Mesenchymal stem cell (in vitro differentiated cells and primary cell): ENCODE measurements around the gene AP4E1. TPM values are rescaled to one million over a fixed set of nuclear protein-coding genes. Genes with fewer than 3 reads are reported as not detected.

ENCODE experiments used
- DNase-seq: peaks from one replicate; pipeline ENCODE4 v3.0.0-alpha.2; 2013
- H2AFZ ChIP-seq: one replicate; pipeline ENCODE4 v1.6.1; 2013; ENCODE audit warnings: low read depth, mild to moderate bottlenecking, control low read depth, inconsistent platforms, low read length, moderate library complexity
- H2AK5ac ChIP-seq: 2 replicates; pipeline ENCODE4 v1.6.1; 2013; ENCODE audit warnings: low read length, moderate library complexity, mild to moderate bottlenecking, inconsistent platforms; ENCODE audit not compliant: severe bottlenecking
- H2BK120ac ChIP-seq: one replicate; pipeline ENCODE4 v1.6.1; 2013; ENCODE audit warnings: low read depth, mild to moderate bottlenecking, inconsistent platforms, low read length, moderate library complexity
- H2BK12ac ChIP-seq, 2 experiments: one replicate each; pipeline ENCODE4 v1.6.1; 2013; ENCODE audit warnings: inconsistent platforms in 2 of 2, low read length in 2 of 2, mild to moderate bottlenecking in 2 of 2, moderate library complexity in 2 of 2, control low read depth in 1 of 2
- H2BK15ac ChIP-seq: one replicate; pipeline ENCODE4 v1.6.1; 2013; ENCODE audit warnings: mild to moderate bottlenecking, low read depth, inconsistent platforms; ENCODE audit not compliant: poor library complexity, severe bottlenecking
- H2BK5ac ChIP-seq: 2 replicates; pipeline ENCODE4 v1.6.1; 2013; ENCODE audit warnings: low read depth, mild to moderate bottlenecking, low read length, control low read depth, inconsistent platforms; ENCODE audit not compliant: poor library complexity, severe bottlenecking
- H3K14ac ChIP-seq, 2 experiments: one replicate each; pipeline ENCODE4 v1.6.1; 2013; ENCODE audit warnings: inconsistent platforms in 2 of 2, low read length in 2 of 2, control low read depth in 1 of 2, mild to moderate bottlenecking in 1 of 2, moderate library complexity in 1 of 2
- H3K18ac ChIP-seq, 2 experiments: one replicate each; pipeline ENCODE4 v1.6.1; 2013; ENCODE audit warnings: inconsistent platforms in 2 of 2, low read length in 2 of 2, control low read depth in 1 of 2, low read depth in 1 of 2, mild to moderate bottlenecking in 1 of 2
- H3K23ac ChIP-seq, 2 experiments: one replicate each; pipeline ENCODE4 v1.6.1; 2013; ENCODE audit warnings: inconsistent platforms in 2 of 2, low read length in 2 of 2, mild to moderate bottlenecking in 2 of 2, moderate library complexity in 2 of 2, control low read depth in 1 of 2
- H3K27ac ChIP-seq: 2 replicates; pipeline ENCODE4 v1.5.1; 2013; ENCODE audit warnings: mild to moderate bottlenecking, moderate library complexity, low read length, control low read depth, inconsistent platforms; ENCODE audit not compliant: poor library complexity, severe bottlenecking
- H3K27me3 ChIP-seq, 2 experiments: 2 replicates each; pipeline versions ENCODE4 v1.6.1 to v1.7.0; 2013; ENCODE audit warnings: low read length in 2 of 2, mild to moderate bottlenecking in 2 of 2, moderate library complexity in 2 of 2, control low read depth in 1 of 2, inconsistent platforms in 1 of 2; ENCODE audit not compliant: control insufficient read depth in 1 of 2, insufficient read depth in 1 of 2
- H3K36me3 ChIP-seq, 2 experiments: 2 replicates each; pipeline versions ENCODE4 v1.6.1 to v1.7.0; 2013; ENCODE audit warnings: low read length in 2 of 2, control low read depth in 1 of 2, inconsistent platforms in 1 of 2, low read depth in 1 of 2, mild to moderate bottlenecking in 1 of 2; ENCODE audit not compliant: insufficient read depth in 2 of 2, control insufficient read depth in 1 of 2
- H3K4ac ChIP-seq, 2 experiments: one replicate each; pipeline ENCODE4 v1.6.1; 2013; ENCODE audit warnings: inconsistent platforms in 2 of 2, low read length in 2 of 2, mild to moderate bottlenecking in 2 of 2, moderate library complexity in 2 of 2, control low read depth in 1 of 2, low read depth in 1 of 2
- H3K4me1 ChIP-seq: 2 replicates; pipeline ENCODE4 v1.6.1; 2013; ENCODE audit warnings: low read depth, low read length, control low read depth; ENCODE audit not compliant: control insufficient read depth, insufficient read depth
- H3K4me2 ChIP-seq: 2 replicates; pipeline ENCODE4 v1.6.1; 2013; ENCODE audit warnings: low read length, mild to moderate bottlenecking, inconsistent platforms; ENCODE audit not compliant: poor library complexity, severe bottlenecking
- H3K4me3 ChIP-seq, 2 experiments: 2 replicates each; pipeline versions ENCODE4 v1.5.1 to v1.7.0; 2013; ENCODE audit warnings: low read length in 2 of 2, mild to moderate bottlenecking in 2 of 2, control low read depth in 1 of 2, low read depth in 1 of 2; ENCODE audit not compliant: insufficient read depth in 1 of 2
- H3K79me1 ChIP-seq: replicated peaks from 2 replicates; pipeline ENCODE4 v1.6.1; 2013; ENCODE audit warnings: mild to moderate bottlenecking, control low read depth, low read length, inconsistent platforms; ENCODE audit not compliant: poor library complexity, severe bottlenecking
- H3K9ac ChIP-seq: 2 replicates; pipeline ENCODE4 v1.7.0; 2013; ENCODE audit warnings: mild to moderate bottlenecking, low read length, moderate library complexity
- H3K9me3 ChIP-seq: 2 replicates; pipeline ENCODE4 v1.7.0; 2013; ENCODE audit warnings: mild to moderate bottlenecking, low read length; ENCODE audit not compliant: control insufficient read depth
- H4K8ac ChIP-seq: one replicate; pipeline ENCODE4 v1.6.1; 2013; ENCODE audit warnings: inconsistent platforms, mild to moderate bottlenecking, low read length, moderate library complexity
- H4K91ac ChIP-seq: one replicate; pipeline ENCODE4 v1.6.1; 2013; ENCODE audit warnings: mild to moderate bottlenecking, low read length, inconsistent platforms
- WGBS: methylation state at CpG from one replicate; pipeline ENCODE4 v1.1.7; 2013; ENCODE audit warnings: mixed read lengths; 5-methylcytosine and 5-hydroxymethylcytosine counted together
- polyA plus RNA-seq, 2 experiments: library from polyadenylated mRNA; stranded (reverse); fragments of 200-250 nt; gene quantifications; one replicate each; pipeline ENCODE4 v1.2.3, GENCODE V29; 2013

Gene AP4E1
- 3.7 TPM for polyA plus RNA-seq (2013, experiment 1 of 2)
- 3.9 TPM for polyA plus RNA-seq (2013, experiment 2 of 2)

DNA sequence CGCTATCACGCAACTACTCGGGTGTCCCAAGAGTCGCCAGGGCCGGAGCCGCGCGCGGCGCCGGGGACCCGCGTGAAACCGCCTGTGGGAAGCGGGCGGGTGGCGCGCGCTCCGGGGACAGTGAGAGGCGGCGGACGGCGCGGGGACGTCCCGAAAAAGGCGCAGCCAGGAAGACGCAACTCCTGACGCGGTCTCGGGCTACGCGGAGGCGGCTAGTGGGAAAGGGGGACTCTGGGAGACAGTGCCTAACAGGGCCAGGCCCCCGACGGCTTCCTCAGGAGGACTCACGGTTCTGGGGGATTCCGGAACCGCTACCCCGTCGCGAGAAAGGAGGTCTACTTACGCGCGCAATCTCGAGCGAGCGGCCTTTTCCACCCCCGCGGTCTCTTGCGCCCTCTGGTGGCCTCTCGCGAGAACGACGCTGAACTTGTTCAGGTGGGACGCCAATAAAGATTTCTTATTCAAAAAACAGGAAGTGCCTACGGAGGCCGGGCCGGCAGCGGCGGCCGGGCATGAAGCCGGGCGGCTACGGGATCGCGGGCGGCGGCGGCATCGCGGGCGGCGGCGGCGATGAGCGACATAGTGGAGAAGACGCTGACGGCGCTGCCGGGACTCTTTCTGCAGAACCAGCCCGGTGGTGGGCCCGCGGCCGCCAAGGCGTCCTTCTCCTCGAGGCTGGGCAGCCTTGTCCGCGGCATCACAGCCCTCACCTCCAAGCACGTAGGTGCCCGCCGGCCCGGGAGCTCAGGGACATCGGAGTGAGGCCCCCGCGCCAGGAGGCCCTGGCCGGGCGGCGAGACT lies at the start of gene AP4E1:
TSS of gene AP4E1 (plus strand) at position 475 of the 801 bp plus-strand sequence. CDS start at position 571, 96 bp downstream.
- peak within 1 kb of the TSS; percentile 87 for H2BK5ac ChIP-seq
- H3K79me1 ChIP-seq = peaks cover 11% of the 10 kb centered on the region
- peak within 1 kb of the TSS in 1 of 2 experiments; percentile 86 for H2BK12ac ChIP-seq
- H3K4me2 ChIP-seq = peak within 1 kb of the TSS; percentile 98
- no peaks in the 10 kb centered on the region for H3K9me3 ChIP-seq
- H3K14ac ChIP-seq = peak within 1 kb of the TSS in 1 of 2 experiments; percentile 94
- H3K23ac ChIP-seq = peak within 1 kb of the TSS in 1 of 2 experiments; percentile 78
- WGBS = under 1% methylated on average over 91 of the region's 100 CpGs
- DNase-seq = peak; percentile 93
- peak within 1 kb of the TSS; percentile 79 for H2BK120ac ChIP-seq
- H3K4me1 ChIP-seq = peaks cover 10% of the 10 kb centered on the region
- H3K4me3 ChIP-seq = peak within 1 kb of the TSS; percentile 96 to 97
- peak within 1 kb of the TSS; percentile 58 for H3K27ac ChIP-seq
- peak within 1 kb of the TSS; percentile 78 to 91 for H3K4ac ChIP-seq
- H2AFZ ChIP-seq = peak within 1 kb of the TSS; percentile 99
- no peaks in the 10 kb centered on the region for H3K27me3 ChIP-seq
- H4K91ac ChIP-seq = peak within 1 kb of the TSS; percentile 86
- peak within 1 kb of the TSS; percentile 93 for H4K8ac ChIP-seq
- H3K36me3 ChIP-seq = peaks cover 0 to 15% of the 10 kb centered on the region in 2 experiments
- H3K18ac ChIP-seq = peak within 1 kb of the TSS; percentile 91 to 94
- H3K9ac ChIP-seq = peak within 1 kb of the TSS; percentile 98
- H2AK5ac ChIP-seq = no peak within 1 kb of the TSS
- peak within 1 kb of the TSS; percentile 73 for H2BK15ac ChIP-seq

DNA sequence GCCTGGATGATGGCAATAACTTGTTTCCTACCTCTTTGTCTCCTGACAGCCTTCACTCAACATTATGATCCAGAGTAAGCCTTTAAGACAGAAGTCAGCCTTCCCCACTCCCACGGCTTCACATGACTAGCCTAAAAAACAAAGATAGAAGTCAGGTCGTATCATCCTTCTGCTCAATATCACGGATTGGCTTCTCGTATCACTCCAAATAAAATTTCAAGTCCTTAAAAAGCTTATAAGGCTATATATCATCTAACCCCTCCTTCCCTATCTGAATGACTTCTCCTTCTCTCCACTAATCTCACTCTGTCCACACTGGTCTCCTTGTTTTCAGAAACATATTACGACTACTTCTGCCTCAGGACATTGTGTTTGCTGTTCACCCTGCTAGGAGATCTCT lies 47.7 kb upstream of the AP4E1 start:
- Histone ChIP-seq H4K8ac (no peak overlapping the region), H4K91ac (no peak overlapping the region), H2AK5ac (no peak overlapping the region), H2BK12ac (no peak overlapping the region), H3K27me3 (no peaks in the 10 kb centered on the region), H3K4ac (no peak overlapping the region), H3K4me2 (no peak overlapping the region), H3K36me3 (no peaks in the 10 kb centered on the region), H2BK15ac (no peak overlapping the region), H3K9ac (no peak overlapping the region), H3K23ac (no peak overlapping the region), H3K27ac (no peak overlapping the region), H3K14ac (no peak overlapping the region), H2BK5ac (no peak overlapping the region), H2AFZ (no peak overlapping the region), H3K79me1 (no peaks in the 10 kb centered on the region), H3K4me1 (no peaks in the 10 kb centered on the region), H3K4me3 (no peak overlapping the region), H3K18ac (no peak overlapping the region), H3K9me3 (no peaks in the 10 kb centered on the region), H2BK120ac (no peak overlapping the region)
- no peak for DNase-seq
- 85% methylated on average over 5 of the region's 5 CpGs for whole genome bisulfite sequencing

DNA sequence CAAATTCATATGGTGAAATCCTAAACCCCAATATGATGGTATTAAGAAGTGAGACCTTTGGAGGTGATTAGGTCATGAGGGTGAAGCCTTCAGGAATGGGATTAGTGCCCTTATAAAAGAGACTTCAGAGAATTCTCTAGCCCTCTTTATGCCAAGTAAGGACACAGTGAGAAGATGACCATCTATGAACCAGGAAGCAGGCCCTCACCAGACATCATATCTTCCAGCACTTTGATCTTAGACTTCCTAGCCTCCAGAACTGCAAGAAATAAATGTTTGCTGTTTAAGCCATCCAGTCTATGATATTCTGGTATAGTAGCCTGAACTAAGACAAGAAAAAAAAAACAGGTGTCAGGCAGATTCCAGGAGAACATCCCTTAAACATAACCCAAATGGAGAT lies 45.9 kb upstream of the AP4E1 start:
- no peak overlapping the region for H2BK5ac ChIP-seq
- no peak overlapping the region for H4K91ac ChIP-seq
- no peak for DNase-seq
- H3K36me3 ChIP-seq = no peaks in the 10 kb centered on the region
- H3K23ac ChIP-seq = no peak overlapping the region
- H3K27ac ChIP-seq = no peak overlapping the region
- no peak overlapping the region for H2BK120ac ChIP-seq
- no peaks in the 10 kb centered on the region for H3K9me3 ChIP-seq
- no peaks in the 10 kb centered on the region for H3K4me1 ChIP-seq
- no peak overlapping the region for H2AFZ ChIP-seq
- no peak overlapping the region for H2AK5ac ChIP-seq
- H3K4ac ChIP-seq = no peak overlapping the region
- no peak overlapping the region for H3K4me2 ChIP-seq
- no peaks in the 10 kb centered on the region for H3K27me3 ChIP-seq
- H3K18ac ChIP-seq = no peak overlapping the region
- H2BK15ac ChIP-seq = no peak overlapping the region
- H2BK12ac ChIP-seq = no peak overlapping the region
- no peaks in the 10 kb centered on the region for H3K79me1 ChIP-seq
- H3K14ac ChIP-seq = no peak overlapping the region
- H3K9ac ChIP-seq = no peak overlapping the region
- no peak overlapping the region for H3K4me3 ChIP-seq
- H4K8ac ChIP-seq = no peak overlapping the region

DNA sequence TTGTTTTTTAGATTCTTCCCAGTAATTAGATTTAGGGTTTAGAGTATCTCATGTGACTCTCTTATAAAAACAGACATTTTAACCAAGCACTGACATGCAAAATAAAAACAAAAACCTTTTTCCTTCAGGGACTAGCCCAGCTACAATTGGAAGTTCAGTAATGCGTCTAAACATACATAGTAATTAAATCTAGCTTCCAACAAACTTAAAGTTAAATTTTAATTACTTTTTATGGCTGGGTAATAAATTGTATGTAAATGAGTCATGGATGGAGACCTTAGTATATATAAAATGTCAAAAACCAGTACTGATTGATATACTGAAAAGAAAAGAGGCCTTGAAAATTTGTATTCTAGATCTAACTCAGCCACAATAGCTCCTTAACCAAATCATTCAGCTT lies 43.6 kb upstream of the AP4E1 start:
- Histone ChIP-seq H2AK5ac (no peak overlapping the region), H3K9me3 (no peaks in the 10 kb centered on the region), H2BK120ac (no peak overlapping the region), H3K27ac (no peak overlapping the region), H3K4me3 (no peak overlapping the region), H3K27me3 (no peaks in the 10 kb centered on the region), H2BK12ac (no peak overlapping the region), H3K4me2 (no peak overlapping the region), H3K36me3 (no peaks in the 10 kb centered on the region), H4K8ac (no peak overlapping the region), H2BK5ac (no peak overlapping the region), H3K79me1 (no peaks in the 10 kb centered on the region), H3K4me1 (no peaks in the 10 kb centered on the region), H2AFZ (no peak overlapping the region), H3K18ac (no peak overlapping the region), H3K9ac (no peak overlapping the region), H2BK15ac (no peak overlapping the region), H3K23ac (no peak overlapping the region), H3K14ac (no peak overlapping the region), H4K91ac (no peak overlapping the region), H3K4ac (no peak overlapping the region)
- no peak for DNase-seq
- 100% methylated on average over 1 of the region's 1 CpG for WGBS
